Keratinocyte (primary cell): Measurements from ENCODE around the gene POLE. TPM values are rescaled to one million over a fixed set of nuclear protein-coding genes. Genes with fewer than 3 reads are reported as not detected.

ENCODE experiments used
- DNase-seq: peaks from one replicate; pipeline ENCODE4 v3.0.0-alpha.2; 2011; ENCODE audit warnings: low read depth, missing footprints, low spot score
- FAIRE-seq: peaks from 2 replicates; lab custom pipeline; 2011; peaks lifted over from hg19 to GRCh38; lab: Jason Lieb, UNC
- H2AFZ ChIP-seq: 2 replicates; pipeline ENCODE4 v1.6.0; 2012; ENCODE audit warnings: low read length, control low read depth, inconsistent platforms; ENCODE audit not compliant: control insufficient read depth
- H3K27ac ChIP-seq: 2 replicates; pipeline ENCODE4 v1.5.1; 2011; ENCODE audit warnings: low read length; ENCODE audit not compliant: control insufficient read depth, insufficient read depth
- H3K27me3 ChIP-seq: 3 replicates; pipeline ENCODE4 v1.6.0; 2011; ENCODE audit warnings: low read length; ENCODE audit not compliant: control insufficient read depth, insufficient read depth; ENCODE audit errors: extremely low read depth
- H3K36me3 ChIP-seq, 2 experiments: 2 replicates in 1 of 2; 3 replicates in 1 of 2; pipeline ENCODE4 v1.5.1; 2011; ENCODE audit warnings: low read length in 2 of 2, mild to moderate bottlenecking in 1 of 2; ENCODE audit not compliant: control insufficient read depth in 2 of 2, insufficient read depth in 2 of 2; ENCODE audit errors: extremely low read depth in 1 of 2
- H3K4me1 ChIP-seq: 3 replicates; pipeline ENCODE4 v1.5.1; 2011; ENCODE audit warnings: low read length; ENCODE audit not compliant: control insufficient read depth, insufficient read depth; ENCODE audit errors: extremely low read depth
- H3K4me2 ChIP-seq: 3 replicates; pipeline ENCODE4 v1.6.0; 2011; ENCODE audit warnings: low read depth, low read length; ENCODE audit not compliant: control insufficient read depth, insufficient read depth; ENCODE audit errors: extremely low read depth
- H3K4me3 ChIP-seq, 3 experiments: fragments of 200-600 bp in 1 of 3; sonication (generic) in 1 of 3; 2 replicates in 2 of 3; 3 replicates in 1 of 3; pipeline ENCODE4 v1.5.1; 2011 to 2016; ENCODE audit warnings: low read length in 3 of 3, mild to moderate bottlenecking in 3 of 3, control low read depth in 2 of 3, inconsistent platforms in 1 of 3, low read depth in 1 of 3, mixed read lengths in 1 of 3, mixed run types in 1 of 3, moderate library complexity in 1 of 3; ENCODE audit not compliant: control insufficient read depth in 2 of 3, insufficient read depth in 2 of 3; ENCODE audit errors: extremely low read depth in 1 of 3
- H3K79me2 ChIP-seq: 2 replicates; pipeline ENCODE4 v1.6.0; 2012; ENCODE audit warnings: low read length; ENCODE audit not compliant: control insufficient read depth, insufficient read depth
- H3K9ac ChIP-seq: 3 replicates; pipeline ENCODE4 v1.6.0; 2011; ENCODE audit warnings: low read length; ENCODE audit not compliant: control insufficient read depth, insufficient read depth; ENCODE audit errors: extremely low read depth
- H3K9me1 ChIP-seq: 3 replicates; pipeline ENCODE4 v1.6.0; 2011; ENCODE audit warnings: low read length; ENCODE audit not compliant: control insufficient read depth, insufficient read depth; ENCODE audit errors: extremely low read depth
- H3K9me3 ChIP-seq: 2 replicates; pipeline ENCODE4 v1.5.1; 2012; ENCODE audit warnings: low read depth, low read length; ENCODE audit not compliant: control insufficient read depth
- H4K20me1 ChIP-seq: 3 replicates; pipeline ENCODE4 v1.6.0; 2011; ENCODE audit warnings: low read length; ENCODE audit not compliant: control insufficient read depth, insufficient read depth; ENCODE audit errors: extremely low read depth
- CTCF ChIP-seq, 3 experiments: IDR thresholded peaks in 1 of 3; conservative IDR thresholded peaks in 1 of 3; optimal IDR thresholded peaks in 1 of 3; 2 replicates in 2 of 3; 3 replicates in 1 of 3; pipeline versions ENCODE3 to v1.5.1; 2011; ENCODE audit warnings: low read length in 3 of 3, mild to moderate bottlenecking in 3 of 3, moderate library complexity in 2 of 3, control low read depth in 1 of 3, inconsistent platforms in 1 of 3; ENCODE audit not compliant: insufficient read depth in 2 of 3; ENCODE audit errors: extremely low read depth in 1 of 3
- EZH2 ChIP-seq: IDR thresholded peaks from one replicate; pipeline ENCODE4 v1.6.1; 2012; ENCODE audit warnings: inconsistent platforms, mild to moderate bottlenecking, low read length, moderate library complexity
- dilution Hi-C: fragments of 300-500 bp; cut with MboI; formaldehyde crosslinking; loops from one replicate; pipeline ENCODE4 v1.7.0; 2020; ENCODE audit warnings: low sequenced_read_pairs; ENCODE audit not compliant: extremely low pct_ligation_motif_present
- polyA plus RNA-seq, 5 experiments: library from polyadenylated mRNA; depleted of rRNA in 3 of 5; stranded (reverse) in 3 of 5; stranded (forward) in 1 of 5; unstranded in 1 of 5; fragments of >200 nt; gene quantifications; 1 replicate in 1 of 5; 2 replicates in 3 of 5; 3 replicates in 1 of 5; pipeline versions ENCODE4 v1.2.1 to v1.2.3, GENCODE V29; 2011 to 2012; ENCODE audit warnings: missing spikeins in 2 of 5, low read depth in 1 of 5, low replicate concordance in 1 of 5

POLE gene
- polyA plus RNA-seq, 1 donor (not counting 4 experiments of a cell fraction or from before 2014, with no cell fraction given): 14.8 TPM

DNA sequence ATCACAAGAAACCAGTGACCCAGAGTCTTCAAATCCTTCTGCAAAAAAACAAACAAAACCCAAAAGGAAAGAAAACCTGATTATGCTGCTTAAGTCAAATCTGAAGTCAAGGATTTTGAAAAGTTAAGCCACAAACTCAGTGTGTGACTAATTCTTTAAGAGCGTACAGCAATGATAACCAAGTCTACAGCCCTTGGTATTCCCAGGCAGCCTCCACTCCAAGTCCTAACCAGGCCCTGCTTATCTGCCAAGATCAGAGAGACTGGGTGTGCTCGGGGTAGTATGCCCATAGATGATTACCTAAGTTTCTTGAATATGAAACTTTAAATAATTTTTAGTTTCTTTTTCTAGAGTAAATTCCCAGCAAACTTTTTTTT, 36.6 kb upstream of the POLE start:
- Histone ChIP-seq H3K9me3 (no peaks in the 10 kb centered on the region), H3K79me2 (peaks cover 36% of the 10 kb centered on the region), H3K9me1 (no peaks in the 10 kb centered on the region), H3K4me2 (no peak overlapping the region), H3K36me3 (peaks cover 52 to 53% of the 10 kb centered on the region in 2 experiments), H3K27me3 (no peaks in the 10 kb centered on the region), H3K27ac (no peak overlapping the region), H2AFZ (no peak overlapping the region), H4K20me1 (peaks cover 17% of the 10 kb centered on the region), H3K4me1 (no peaks in the 10 kb centered on the region), H3K4me3 (no peak overlapping the region), H3K9ac (no peak overlapping the region)
- TF ChIP-seq EZH2 (no peak), CTCF (optimal IDR thresholded peaks at IDR 0.05 in 1 of 3, IDR thresholded peaks at IDR 0.05 in 1 of 3, conservative IDR thresholded peaks at IDR 0.05 in 1 of 3; ENCODE audit: extremely low read depth in 1 of 3, insufficient read depth in 2 of 3, low read length in 3 of 3) (no peak)
- DNase-seq (no peak), FAIRE-seq (no peak)
- dilution Hi-C loops: no loop called here

- Histone ChIP-seq H3K27ac (no peak overlapping the region), H3K27me3 (no peaks in the 10 kb centered on the region), H3K79me2 (peaks cover 35% of the 10 kb centered on the region), H3K4me2 (no peak overlapping the region), H3K4me1 (no peaks in the 10 kb centered on the region), H2AFZ (no peak overlapping the region), H3K9me3 (no peaks in the 10 kb centered on the region), H3K9me1 (no peaks in the 10 kb centered on the region), H3K36me3 (peaks cover 50 to 51% of the 10 kb centered on the region in 2 experiments), H3K4me3 (no peak overlapping the region), H3K9ac (no peak overlapping the region), H4K20me1 (peaks cover 14% of the 10 kb centered on the region)
- FAIRE-seq: no peak
- no peak for DNase-seq
- dilution Hi-C loops: no loop called here
- TF ChIP-seq EZH2: no peak
- no peak for TF ChIP-seq CTCF (optimal IDR thresholded peaks at IDR 0.05 in 1 of 3, IDR thresholded peaks at IDR 0.05 in 1 of 3, conservative IDR thresholded peaks at IDR 0.05 in 1 of 3; ENCODE audit: extremely low read depth in 1 of 3, insufficient read depth in 2 of 3, low read length in 3 of 3)
These were observed 36.0 kb upstream of the POLE start for GRCh38 chr12:132723015-132723763.
